ENCODE measurements around the gene MYO18A.

MYO18A gene

DNA sequence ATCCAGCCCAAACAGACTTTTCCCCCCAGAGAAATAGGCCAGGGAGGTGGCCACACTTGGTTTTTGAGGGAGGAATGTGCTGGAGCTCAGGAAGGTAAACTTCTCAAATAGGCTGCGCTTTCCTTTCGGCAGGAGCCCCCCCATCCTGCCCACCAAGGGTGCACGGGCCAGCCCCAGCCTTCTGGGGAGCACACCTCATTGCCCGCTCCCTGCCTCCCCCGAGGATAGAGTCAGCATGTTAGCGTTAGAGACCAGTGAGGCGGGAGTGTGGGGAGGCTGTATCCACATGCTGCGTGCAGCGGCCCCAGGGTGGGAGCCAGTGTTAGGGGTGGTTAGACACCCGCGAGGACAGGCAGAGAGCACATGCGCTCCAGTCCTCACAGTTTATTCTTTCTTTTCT lies 95.0 kb downstream of the MYO18A start:
- H3K27ac Mint-ChIP-seq: no peak overlapping the region
- no peaks in the 10 kb centered on the region for H3K9me3 Mint-ChIP-seq
- no peaks in the 10 kb centered on the region for H3K27me3 Mint-ChIP-seq
- H3K4me1 Mint-ChIP-seq (ENCODE audit: low read depth): no peaks in the 10 kb centered on the region
- no peak overlapping the region for H3K4me3 Mint-ChIP-seq
- H3K36me3 Mint-ChIP-seq (ENCODE audit: low read depth): peaks cover 12% of the 10 kb centered on the region

DNA sequence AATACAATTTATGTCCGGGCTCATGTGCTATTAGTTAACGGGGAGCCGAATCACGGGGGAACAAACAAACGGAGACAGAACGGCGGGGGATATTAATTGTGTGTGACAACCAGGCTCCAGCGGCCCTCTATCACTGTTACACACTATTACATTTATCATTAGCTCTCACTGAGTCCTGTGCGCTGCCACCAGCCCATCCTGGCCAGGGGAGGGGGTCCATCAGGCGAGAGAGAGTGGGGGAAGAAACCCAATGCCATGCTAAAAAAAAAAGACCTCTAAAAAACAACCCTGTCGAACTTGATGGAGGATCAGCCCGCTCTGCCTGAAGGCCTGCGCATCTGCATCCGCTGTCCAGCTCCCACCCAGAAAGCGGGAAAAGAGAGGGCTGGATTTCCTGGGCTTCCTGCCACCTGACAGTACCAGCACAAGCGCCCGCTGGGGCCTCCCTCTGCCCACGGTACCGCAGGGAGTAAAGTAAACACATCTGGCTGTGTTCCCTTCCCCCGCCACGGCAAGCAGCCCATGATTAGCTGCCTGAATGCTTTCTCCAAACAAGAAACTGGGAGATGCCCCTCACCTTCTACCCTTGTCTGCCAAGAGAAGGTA lies 95.6 kb downstream of the MYO18A start:
- H3K27me3 Mint-ChIP-seq: no peaks in the 10 kb centered on the region
- H3K9me3 Mint-ChIP-seq: no peaks in the 10 kb centered on the region
- no peaks in the 10 kb centered on the region for H3K4me1 Mint-ChIP-seq (ENCODE audit: low read depth)
- H3K27ac Mint-ChIP-seq: no peak overlapping the region
- H3K4me3 Mint-ChIP-seq: no peak overlapping the region
- peaks cover 12% of the 10 kb centered on the region for H3K36me3 Mint-ChIP-seq (ENCODE audit: low read depth)

DNA sequence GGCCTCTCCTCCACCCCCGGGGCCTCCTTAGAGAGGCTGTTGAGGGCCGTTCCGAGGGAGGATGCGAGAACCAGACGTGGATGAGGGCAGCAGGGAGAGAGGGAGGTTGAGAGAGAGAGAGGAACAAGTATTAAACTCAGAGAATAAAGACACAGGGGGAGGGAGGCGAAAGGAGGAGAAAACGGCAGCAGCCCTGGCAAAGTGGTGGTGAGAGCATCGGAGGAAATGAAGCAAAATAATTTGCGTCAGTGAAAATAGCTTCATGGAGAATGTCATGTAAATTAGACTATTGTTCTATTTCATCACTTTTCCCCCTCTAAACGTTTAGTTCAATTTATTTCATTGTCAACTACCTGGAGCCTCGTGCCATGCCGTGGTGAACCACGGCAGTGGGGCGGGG lies 99.2 kb downstream of the MYO18A start:
- Mint-ChIP-seq H3K9me3 (no peaks in the 10 kb centered on the region), H3K27ac (no peak overlapping the region), H3K4me1 (ENCODE audit: low read depth) (no peaks in the 10 kb centered on the region), H3K4me3 (no peak overlapping the region), H3K36me3 (ENCODE audit: low read depth) (no peaks in the 10 kb centered on the region), H3K27me3 (no peaks in the 10 kb centered on the region)

DNA sequence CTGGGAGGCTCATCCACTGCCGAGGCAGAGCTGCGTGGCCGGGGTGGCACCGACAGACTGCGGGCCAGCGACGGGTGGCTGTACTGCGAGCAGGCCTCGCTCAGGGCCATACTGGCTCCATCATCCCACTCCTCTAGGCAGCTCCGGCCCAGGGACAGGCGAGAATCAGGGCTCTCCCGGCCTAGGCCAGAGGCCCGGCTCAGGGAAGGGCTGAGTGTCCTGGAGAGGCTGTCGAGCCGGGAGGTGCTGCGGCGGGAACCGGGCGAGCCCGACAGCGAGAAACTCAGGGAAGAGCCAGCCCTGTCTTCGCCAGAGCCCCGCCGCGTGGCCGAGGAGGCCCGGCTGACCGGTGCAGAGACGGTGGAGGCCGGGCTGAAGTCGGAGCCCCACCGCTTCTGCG lies 99.9 kb downstream of the MYO18A start:
- no peak overlapping the region for H3K27ac Mint-ChIP-seq
- no peaks in the 10 kb centered on the region for H3K9me3 Mint-ChIP-seq
- no peak overlapping the region for H3K4me3 Mint-ChIP-seq
- H3K27me3 Mint-ChIP-seq: no peaks in the 10 kb centered on the region
- H3K36me3 Mint-ChIP-seq (ENCODE audit: low read depth): no peaks in the 10 kb centered on the region
- no peaks in the 10 kb centered on the region for H3K4me1 Mint-ChIP-seq (ENCODE audit: low read depth)

DNA sequence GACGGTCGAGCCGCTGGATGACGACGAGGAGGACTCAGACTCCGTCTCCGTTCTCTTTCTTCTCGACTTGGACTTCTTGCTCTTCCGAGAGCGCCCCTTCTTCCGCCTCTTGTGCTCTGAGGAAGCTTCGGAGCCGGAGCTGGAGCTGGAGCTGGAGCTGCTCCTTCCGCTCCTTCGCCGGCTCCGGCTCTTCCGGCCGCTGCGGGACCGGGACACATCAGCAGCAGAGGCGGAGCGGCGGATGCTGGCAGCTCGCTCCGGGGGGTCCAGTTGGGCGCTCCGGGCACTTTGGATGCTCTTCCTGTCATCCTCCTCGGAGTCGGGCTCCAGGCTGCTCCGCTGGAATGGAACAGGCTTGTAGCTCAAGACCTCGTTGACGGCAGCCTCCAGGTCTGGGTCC lies 100.3 kb downstream of the MYO18A start:
- H3K4me3 Mint-ChIP-seq: no peak overlapping the region

DNA sequence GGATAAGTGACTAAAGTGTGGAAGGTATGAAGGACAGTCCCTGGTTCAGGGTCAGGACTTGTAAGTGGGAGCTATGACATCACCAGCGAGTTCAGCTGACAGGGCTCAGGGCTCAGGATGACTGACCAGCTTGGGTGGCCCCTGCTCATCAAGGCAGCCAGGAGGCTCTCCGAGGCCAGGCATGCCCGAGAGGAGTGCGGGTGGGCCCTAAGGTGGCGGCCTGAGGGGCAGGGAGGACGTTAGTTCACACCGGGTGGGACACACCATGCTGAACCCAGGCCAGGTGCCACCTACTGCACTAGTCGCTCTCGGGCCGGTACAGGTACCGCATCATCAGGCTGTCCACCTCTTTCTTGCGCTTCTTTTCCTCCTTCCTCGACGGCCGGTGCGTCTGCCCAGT lies 100.8 kb downstream of the MYO18A start:
- H3K27ac Mint-ChIP-seq: no peak overlapping the region
- H3K4me1 Mint-ChIP-seq (ENCODE audit: low read depth): no peaks in the 10 kb centered on the region
- no peak overlapping the region for H3K4me3 Mint-ChIP-seq
- no peaks in the 10 kb centered on the region for H3K27me3 Mint-ChIP-seq
- H3K9me3 Mint-ChIP-seq: no peaks in the 10 kb centered on the region
- no peaks in the 10 kb centered on the region for H3K36me3 Mint-ChIP-seq (ENCODE audit: low read depth)

More for the DNA sequence above, 100.3 kb downstream of the MYO18A start:
- Mint-ChIP-seq H3K4me1 (ENCODE audit: low read depth) (no peaks in the 10 kb centered on the region), H3K27me3 (no peaks in the 10 kb centered on the region), H3K27ac (no peak overlapping the region), H3K36me3 (ENCODE audit: low read depth) (no peaks in the 10 kb centered on the region), H3K9me3 (no peaks in the 10 kb centered on the region)

DNA sequence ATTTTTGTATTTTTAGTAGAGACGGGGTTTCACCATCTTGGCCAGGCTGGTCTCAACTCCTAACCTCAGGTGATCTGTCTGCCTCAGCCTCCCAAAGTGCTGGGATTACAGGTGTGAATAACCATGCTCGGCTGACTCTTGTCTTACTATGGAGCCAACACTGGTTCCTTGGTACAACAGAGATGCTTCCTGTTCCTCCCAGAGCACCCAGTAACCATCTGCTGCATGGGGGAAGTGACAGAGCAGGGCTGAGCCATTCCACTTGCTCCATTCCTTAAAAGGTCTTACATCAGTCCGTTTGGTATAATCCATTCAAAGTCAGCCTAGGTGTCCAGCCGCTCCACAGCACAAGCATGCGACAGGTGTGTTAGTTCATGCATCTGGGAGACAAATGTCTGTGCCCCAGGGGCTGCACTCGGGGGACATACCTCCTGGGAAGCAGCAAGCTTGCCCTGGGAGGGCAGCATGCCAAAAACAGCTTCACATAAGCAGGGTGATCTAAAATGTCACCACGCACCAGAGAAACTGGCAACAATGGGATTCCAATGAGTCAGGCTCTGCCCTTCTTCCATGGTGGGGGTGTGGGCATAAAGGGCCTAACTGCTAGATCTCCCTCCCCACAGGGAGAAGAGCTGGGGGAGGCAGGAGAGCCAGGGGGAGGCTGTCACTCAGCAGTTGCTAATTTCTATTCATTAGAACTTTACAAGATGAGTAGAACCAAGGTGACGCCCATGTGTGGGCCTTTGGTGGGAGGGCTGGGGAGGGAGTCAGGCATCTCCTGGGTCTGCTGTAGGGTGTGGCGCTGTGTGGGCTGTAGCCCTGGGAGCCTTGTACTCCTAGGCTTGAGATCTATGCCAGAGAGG lies 101.8 kb downstream of the MYO18A start:
- no peak overlapping the region for H3K4me3 Mint-ChIP-seq
- H3K9me3 Mint-ChIP-seq: no peaks in the 10 kb centered on the region
- no peaks in the 10 kb centered on the region for H3K27me3 Mint-ChIP-seq
- no peaks in the 10 kb centered on the region for H3K4me1 Mint-ChIP-seq (ENCODE audit: low read depth)
- H3K27ac Mint-ChIP-seq: no peak overlapping the region
- H3K36me3 Mint-ChIP-seq (ENCODE audit: low read depth): no peaks in the 10 kb centered on the region

DNA sequence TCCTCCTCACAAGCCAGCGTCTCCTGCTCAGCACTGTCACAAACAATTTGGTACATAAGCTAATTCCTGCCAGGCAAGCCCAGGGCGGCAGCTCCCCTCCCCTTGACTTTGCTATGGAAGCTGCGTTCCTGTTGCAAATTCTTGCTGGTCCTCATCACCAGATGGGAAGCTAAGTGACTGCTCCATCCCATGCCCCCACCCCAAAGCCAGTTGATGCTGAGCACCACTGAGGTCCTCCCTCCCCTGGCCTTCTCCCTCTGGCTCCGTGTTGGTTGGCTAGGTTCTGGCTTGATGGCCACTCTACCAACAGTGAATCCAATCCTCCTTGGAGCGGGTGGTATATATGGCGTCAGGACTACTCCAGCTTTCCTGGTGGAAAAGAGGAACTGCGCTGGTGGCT lies 102.9 kb downstream of the MYO18A start:
- no peak overlapping the region for H3K4me3 Mint-ChIP-seq
- H3K9me3 Mint-ChIP-seq: no peaks in the 10 kb centered on the region
- no peaks in the 10 kb centered on the region for H3K36me3 Mint-ChIP-seq (ENCODE audit: low read depth)
- peak overlapping the region; percentile 16 for H3K27ac Mint-ChIP-seq
- no peaks in the 10 kb centered on the region for H3K4me1 Mint-ChIP-seq (ENCODE audit: low read depth)
- H3K27me3 Mint-ChIP-seq: no peaks in the 10 kb centered on the region

DNA sequence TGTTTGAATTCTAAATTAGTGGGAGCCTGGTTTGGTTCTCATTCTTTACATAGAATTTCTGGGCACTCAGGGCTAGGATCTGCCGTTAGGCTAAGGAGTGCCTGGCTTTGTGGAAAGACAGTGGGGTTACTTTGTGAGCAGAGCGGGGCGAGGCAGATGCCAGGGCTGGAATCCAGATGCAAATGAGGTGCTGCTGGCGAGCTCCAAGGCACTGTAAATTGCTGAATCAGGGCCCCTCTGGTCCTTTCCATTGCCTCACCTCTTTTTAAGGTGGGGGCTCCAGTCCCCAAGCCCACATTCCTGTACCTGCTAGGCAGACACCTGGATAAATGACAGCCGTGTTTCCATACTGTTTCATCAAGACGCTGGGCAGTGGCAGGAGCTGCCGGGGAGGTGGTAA lies 103.5 kb downstream of the MYO18A start:
- Mint-ChIP-seq H3K9me3 (no peaks in the 10 kb centered on the region), H3K27ac (no peak overlapping the region), H3K4me3 (no peak overlapping the region), H3K4me1 (ENCODE audit: low read depth) (no peaks in the 10 kb centered on the region), H3K36me3 (ENCODE audit: low read depth) (no peaks in the 10 kb centered on the region), H3K27me3 (no peaks in the 10 kb centered on the region)

DNA sequence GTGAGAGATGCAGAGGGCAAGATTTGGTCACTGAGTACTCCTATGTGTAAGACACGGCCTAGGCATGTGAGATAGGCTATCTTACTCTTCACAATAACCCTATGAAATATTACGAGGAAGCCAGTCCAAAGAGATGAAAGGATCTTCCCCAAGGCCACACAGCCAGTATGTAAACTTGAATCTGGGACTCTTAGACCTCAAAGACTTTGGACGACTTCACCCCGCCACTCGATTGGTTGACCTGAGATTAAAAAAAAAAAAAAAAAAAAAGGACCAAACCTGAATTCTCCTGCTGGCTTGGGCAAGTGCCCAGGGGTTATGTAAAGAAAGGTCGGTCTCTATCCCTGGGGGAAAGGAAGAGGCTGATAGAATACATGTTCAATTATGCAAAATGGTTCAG lies 104.1 kb downstream of the MYO18A start:
- H3K4me1 Mint-ChIP-seq (ENCODE audit: low read depth): no peaks in the 10 kb centered on the region
- H3K36me3 Mint-ChIP-seq (ENCODE audit: low read depth): no peaks in the 10 kb centered on the region
- no peak overlapping the region for H3K27ac Mint-ChIP-seq
- H3K27me3 Mint-ChIP-seq: no peaks in the 10 kb centered on the region
- H3K4me3 Mint-ChIP-seq: no peak overlapping the region
- H3K9me3 Mint-ChIP-seq: no peaks in the 10 kb centered on the region

DNA sequence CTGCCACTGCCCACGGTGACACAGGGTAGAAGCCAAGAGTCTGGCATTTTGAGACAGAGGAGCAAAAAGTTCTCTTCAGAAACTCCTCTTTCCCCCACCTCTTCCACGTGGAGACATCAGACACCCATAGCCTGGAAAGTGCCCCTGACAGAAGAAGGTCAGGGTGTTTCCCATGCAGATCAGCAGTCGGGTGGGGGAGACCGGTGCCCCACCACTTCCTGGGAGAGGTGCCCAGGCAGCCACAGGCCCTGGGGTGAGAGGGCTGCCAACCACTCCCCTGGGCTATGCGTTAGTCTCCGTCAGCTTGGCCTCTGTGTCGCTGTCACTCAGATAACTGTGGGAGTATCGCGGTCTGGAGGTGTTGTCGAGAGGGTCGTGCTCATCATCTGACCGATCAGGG lies 105.7 kb downstream of the MYO18A start:
- H3K9me3 Mint-ChIP-seq: no peaks in the 10 kb centered on the region
- H3K27ac Mint-ChIP-seq: no peak overlapping the region
- no peak overlapping the region for H3K4me3 Mint-ChIP-seq
- H3K27me3 Mint-ChIP-seq: no peaks in the 10 kb centered on the region
- H3K36me3 Mint-ChIP-seq (ENCODE audit: low read depth): no peaks in the 10 kb centered on the region
- H3K4me1 Mint-ChIP-seq (ENCODE audit: low read depth): no peaks in the 10 kb centered on the region

DNA sequence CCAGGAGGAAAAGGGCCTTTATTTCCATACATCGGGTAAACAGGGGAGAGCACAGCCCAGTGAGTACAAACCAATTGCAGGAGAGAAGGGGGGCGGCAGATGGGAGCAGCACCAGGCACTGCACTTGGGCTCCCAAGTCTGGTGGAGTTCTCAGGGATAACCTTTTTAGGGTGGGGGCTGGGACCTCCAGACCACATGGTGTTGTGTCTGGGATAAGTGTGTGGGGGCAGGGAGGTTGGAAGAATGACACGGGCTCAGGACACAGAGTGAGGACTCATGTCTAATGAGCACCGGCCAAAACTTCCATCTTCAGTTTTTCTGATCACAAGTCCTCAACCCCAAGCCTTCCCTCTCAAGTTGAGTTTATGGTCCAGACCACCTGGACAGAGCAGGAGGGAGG lies 106.7 kb downstream of the MYO18A start:
- H3K27me3 Mint-ChIP-seq: no peaks in the 10 kb centered on the region
- H3K36me3 Mint-ChIP-seq (ENCODE audit: low read depth): no peaks in the 10 kb centered on the region
- H3K4me3 Mint-ChIP-seq: no peak overlapping the region
- no peaks in the 10 kb centered on the region for H3K9me3 Mint-ChIP-seq
- no peak overlapping the region for H3K27ac Mint-ChIP-seq
- no peaks in the 10 kb centered on the region for H3K4me1 Mint-ChIP-seq (ENCODE audit: low read depth)

DNA sequence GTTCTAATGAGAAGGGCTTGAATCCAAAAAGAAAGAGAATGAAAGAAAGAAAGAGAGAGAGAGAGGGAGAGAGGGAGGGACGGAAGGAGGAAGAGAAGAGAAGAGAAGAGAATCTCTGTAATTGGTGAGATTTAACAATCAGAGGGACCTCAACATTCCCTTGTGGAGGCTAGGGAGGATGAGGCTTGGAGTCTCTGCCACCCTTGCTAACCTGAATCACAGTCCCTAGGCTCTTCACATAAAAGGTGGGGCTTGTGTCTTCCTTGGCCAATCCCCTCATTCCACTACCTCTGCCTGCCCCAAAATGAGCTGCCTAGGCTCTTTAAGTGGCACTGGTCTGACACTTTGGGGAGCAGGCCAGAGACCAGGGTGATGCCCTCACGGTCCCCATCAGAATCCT lies 107.2 kb downstream of the MYO18A start:
- H3K9me3 Mint-ChIP-seq: no peaks in the 10 kb centered on the region
- no peak overlapping the region for H3K27ac Mint-ChIP-seq
- H3K4me1 Mint-ChIP-seq (ENCODE audit: low read depth): no peaks in the 10 kb centered on the region
- no peaks in the 10 kb centered on the region for H3K36me3 Mint-ChIP-seq (ENCODE audit: low read depth)
- H3K27me3 Mint-ChIP-seq: no peaks in the 10 kb centered on the region
- H3K4me3 Mint-ChIP-seq: no peak overlapping the region

DNA sequence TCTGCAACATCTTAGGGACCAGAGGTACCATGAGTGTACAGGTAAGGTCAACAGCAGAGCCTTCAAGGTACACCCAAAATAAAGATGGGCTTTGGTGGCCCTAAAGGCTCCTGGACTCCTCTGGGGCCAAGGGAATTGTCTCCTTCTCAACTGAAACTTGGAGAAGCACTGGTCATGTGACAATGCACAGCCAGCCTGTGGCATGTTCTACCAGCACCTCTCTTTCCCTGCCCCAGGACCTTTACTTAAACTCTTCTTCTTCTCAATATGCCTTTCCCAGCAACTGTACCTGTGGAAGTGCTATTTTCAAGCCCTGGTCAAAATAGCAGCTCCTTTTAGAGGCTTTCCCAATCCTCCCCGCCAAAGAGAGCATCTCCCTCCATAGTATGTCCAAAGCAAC lies 108.9 kb downstream of the MYO18A start:
- H3K4me3 Mint-ChIP-seq: no peak overlapping the region
- no peaks in the 10 kb centered on the region for H3K9me3 Mint-ChIP-seq
- no peaks in the 10 kb centered on the region for H3K4me1 Mint-ChIP-seq (ENCODE audit: low read depth)
- no peak overlapping the region for H3K27ac Mint-ChIP-seq
- no peaks in the 10 kb centered on the region for H3K36me3 Mint-ChIP-seq (ENCODE audit: low read depth)
- H3K27me3 Mint-ChIP-seq: no peaks in the 10 kb centered on the region

DNA sequence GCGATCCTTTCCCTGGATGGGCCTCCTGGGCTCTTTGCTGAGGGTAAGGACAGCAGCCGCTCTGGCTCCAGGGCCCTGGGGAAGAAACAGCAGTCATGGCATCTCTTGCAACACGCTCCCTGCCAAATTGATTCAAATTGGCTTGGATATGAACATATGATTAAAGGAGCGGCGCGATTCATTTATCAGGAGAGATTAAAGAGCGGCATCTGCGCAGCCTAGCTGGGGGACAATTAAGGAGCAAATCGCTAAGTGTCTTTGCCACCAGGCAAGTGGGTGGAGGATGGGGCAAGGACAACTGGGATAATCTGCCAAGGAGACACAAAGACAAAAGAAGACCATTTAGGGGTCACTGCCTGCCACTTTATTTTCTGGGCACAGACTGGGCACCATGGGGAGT lies 109.4 kb downstream of the MYO18A start:
- Mint-ChIP-seq H3K4me1 (ENCODE audit: low read depth) (no peaks in the 10 kb centered on the region), H3K27ac (no peak overlapping the region), H3K4me3 (no peak overlapping the region), H3K27me3 (no peaks in the 10 kb centered on the region), H3K9me3 (no peaks in the 10 kb centered on the region), H3K36me3 (ENCODE audit: low read depth) (no peaks in the 10 kb centered on the region)

DNA sequence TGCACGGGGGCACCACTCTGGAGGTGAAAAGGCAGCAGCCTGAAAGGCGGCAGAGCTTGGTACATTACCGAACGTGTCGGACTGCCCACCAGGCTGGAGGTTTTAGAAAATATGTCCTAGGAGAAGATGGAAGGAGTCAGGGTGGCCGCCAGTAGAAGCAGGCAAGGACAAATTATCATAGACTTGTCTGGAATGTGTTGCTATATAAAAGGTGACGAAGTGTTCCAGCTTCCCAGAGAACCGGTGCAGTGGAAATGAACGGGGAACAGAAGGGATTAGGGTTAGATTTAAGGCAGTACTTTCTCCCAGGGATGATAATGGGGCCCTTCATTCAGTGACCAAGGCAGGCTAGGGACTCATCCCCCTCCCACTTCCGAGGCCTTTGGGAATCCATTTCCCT lies 109.9 kb downstream of the MYO18A start:
- no peaks in the 10 kb centered on the region for H3K27me3 Mint-ChIP-seq
- no peaks in the 10 kb centered on the region for H3K9me3 Mint-ChIP-seq
- H3K4me3 Mint-ChIP-seq: no peak overlapping the region

More for the DNA sequence above, 109.9 kb downstream of the MYO18A start:
- H3K27ac Mint-ChIP-seq: no peak overlapping the region
- no peaks in the 10 kb centered on the region for H3K36me3 Mint-ChIP-seq (ENCODE audit: low read depth)
- no peaks in the 10 kb centered on the region for H3K4me1 Mint-ChIP-seq (ENCODE audit: low read depth)

Data from stimulated activated naive CD8-positive, alpha-beta T cell treated with anti-CD3 and anti-CD28 coated beads, Interleukin-15, Interleukin-2, amounts not matched to agents 100 ng/mL and 50 ng/mL, for 24 hours (primary cell).